NOMO-1 treated with DMSO at 0.1 percent for 48 hours (cell line): ENCODE results near the gene OLFML2A.

Experiments
- DNase-seq: peaks from one replicate; lab custom pipeline; 2025; ENCODE audit not compliant: unreplicated experiment; lab: John Stamatoyannopoulos, UW

The OLFML2A gene

DNA sequence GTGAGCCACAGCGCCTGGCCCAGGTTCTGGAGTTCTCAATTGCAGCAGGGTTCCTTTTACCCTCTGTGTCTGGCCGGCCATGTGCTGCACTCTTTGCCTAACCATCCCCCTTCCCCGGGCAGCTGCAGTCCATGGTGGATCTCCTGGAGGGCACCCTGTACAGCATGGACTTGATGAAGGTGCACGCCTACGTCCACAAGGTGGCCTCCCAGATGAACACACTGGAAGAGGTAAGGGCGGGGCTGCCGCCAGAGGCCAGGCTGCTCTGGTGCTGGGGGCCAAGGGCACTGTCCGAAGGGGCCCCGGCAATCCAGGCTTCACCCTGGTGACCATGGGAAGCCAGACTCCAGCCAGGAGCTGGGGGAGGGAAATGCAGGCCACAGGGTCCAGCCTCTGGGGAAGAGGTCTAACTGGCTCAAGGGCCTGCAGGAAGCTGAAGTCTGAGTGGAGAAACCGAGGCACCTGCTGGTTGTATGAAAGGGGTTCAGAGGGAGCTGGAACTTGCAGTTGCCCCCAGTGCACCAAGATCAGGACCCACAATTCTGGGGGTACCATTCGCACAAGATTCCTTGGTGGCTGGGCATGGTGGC is 18.1 kb downstream of the OLFML2A start:
- no peak for DNase-seq

DNA sequence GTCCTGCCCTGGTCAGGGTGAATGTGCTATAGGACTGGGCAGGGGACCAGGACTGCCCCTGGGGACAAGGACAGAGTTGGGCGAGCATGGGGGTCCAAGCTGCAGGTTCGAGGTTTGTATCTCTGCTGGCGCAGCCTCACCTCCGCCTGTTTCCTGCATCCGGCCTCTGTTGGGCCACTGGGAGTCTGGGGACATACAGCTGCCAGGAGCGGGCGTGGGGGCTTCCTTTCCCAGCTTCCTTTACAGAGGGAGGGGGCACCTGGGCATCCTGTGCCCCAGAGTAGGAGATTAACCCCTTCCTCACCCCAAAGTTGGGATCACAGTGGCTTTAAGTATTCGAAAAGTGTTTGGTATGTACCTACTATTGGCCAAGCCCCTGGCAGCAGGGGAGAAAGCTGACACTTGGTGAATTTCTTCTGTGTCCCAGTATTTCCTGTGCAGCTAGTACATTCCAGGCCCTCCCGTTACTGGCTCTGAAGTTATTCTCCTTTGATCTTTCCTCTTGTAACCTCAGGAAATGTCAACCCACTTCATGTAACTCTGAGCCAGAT is 19.0 kb downstream of the OLFML2A start:
- DNase-seq, result no peak

DNA sequence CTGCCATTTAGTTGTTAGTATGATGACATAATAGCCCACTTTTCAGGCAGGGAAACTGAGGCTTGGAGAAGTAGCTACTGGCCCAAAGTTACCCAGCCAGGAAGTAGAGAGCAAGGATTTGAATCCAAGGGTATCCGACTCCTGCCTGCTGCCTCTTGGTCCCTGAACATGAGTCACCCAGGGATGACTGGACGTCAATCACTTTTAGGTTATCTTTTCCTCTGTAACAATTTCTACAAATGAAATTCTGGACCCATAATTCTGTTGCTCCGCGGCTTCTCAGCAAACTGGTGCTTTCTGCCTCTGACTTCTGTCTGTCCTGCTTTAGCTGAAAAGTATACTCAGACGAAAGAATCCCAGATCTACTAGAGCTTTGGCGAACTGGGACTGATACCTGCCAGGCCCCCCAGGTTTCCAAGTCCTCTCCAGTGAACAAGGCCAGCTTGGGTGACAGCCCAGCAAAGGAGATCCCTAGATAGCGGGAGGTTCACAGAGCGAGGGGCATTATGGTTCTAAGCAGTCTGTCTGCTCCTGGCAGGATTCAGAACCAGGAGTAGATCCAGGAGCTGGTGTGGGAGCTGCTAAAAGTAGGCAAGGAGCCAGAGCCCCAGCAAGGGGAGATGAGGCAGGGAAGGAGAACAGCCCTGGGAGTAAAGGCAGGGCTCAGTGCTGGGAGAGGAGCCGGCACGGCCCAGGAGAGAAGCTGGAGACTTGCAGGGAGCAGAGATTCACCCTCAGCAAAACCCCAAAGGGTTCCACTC is 20.6 kb downstream of the OLFML2A start:
- DNase-seq, result no peak

DNA sequence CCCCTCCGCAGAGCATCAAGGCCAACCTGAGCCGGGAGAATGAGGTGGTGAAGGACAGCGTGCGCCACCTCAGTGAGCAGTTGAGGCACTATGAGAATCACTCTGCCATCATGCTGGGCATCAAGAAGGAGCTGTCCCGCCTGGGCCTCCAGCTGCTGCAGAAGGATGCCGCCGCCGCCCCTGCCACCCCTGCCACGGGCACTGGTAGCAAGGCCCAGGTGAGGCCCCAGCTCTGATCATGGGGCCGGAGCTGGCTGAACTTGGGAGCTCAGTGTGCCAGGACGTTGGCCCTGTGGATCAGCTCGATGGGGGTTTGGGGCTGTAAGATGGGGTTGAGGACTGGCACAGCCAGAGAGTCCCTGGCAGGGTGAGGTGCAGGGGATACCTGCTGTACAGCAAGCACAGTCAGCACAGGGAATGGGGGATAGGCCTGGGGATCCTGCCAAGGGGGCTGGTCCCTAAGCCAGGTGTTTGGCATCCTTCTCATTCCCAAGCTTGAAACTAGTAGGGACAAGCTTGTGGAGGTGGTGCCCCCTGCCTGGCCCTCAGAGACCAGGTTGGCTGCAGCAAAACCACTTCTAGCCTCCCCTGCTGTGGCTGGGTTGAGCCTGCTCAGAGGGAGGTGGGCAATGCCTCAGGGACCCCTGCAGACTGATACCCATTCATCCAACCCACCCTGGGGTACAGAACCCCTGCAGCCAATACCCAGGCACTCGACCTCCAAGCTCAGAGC is 22.5 kb downstream of the OLFML2A start:
- no peak for DNase-seq

DNA sequence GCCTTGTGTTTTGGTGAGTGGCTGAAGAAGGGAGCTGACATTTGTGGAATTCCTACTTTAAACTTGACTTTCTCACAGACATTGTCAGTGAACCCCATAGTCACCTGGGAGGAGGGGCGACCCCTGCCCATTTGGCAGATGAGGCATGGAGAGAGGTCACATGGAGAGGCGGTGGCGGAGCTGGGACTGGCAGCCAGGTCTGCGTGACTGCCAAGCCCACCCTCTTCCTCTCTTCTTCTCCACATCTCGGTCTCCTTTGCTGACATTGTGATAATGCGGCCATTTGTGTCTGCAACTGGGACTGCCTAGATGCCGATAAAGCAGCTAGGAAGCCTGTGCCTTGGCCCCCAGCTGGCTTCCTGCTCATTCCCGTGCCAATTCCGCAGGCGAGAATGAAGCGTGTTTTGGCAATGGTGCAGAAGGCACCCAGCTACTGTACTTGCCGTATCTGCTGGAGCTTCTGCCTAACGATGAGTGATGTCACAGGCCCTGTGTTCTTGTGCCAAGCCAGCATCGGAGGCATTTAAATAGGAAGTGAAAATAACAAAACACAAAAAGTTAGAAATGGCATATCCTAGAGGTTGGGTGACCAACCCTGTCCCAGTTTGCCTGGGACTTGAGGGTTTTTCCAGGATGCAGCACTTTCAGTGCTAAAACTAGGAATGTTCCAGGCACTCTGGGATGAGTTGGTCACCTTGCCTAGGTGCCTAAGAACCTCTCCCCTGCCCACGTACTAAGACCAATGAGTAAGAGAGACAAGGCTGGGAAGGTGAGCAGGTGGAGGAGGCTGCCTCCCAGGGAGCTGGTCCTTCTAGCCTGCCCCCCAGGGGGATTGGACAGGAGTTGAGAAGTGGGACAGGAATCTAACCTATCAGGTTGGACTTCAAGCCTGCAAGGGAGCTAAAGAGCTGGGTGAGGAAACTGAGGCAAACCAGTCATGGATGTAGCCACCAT is 23.6 kb downstream of the OLFML2A start:
- peak; percentile 84 for DNase-seq

DNA sequence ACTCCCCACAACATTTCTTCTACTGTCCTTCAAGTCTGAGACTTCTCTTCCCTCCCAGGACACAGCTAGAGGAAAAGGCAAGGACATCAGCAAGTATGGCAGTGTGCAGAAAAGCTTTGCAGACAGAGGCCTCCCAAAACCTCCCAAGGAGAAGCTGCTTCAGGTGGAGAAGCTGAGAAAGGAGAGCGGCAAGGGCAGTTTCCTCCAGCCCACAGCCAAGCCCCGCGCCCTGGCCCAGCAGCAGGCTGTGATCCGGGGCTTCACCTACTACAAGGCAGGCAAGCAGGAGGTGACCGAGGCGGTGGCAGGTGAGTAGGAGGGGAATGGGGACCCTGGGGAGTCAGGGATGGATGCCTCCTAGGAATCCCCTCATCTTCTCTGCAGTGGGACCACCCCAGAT is 24.4 kb downstream of the OLFML2A start:
- DNase-seq, result no peak

DNA sequence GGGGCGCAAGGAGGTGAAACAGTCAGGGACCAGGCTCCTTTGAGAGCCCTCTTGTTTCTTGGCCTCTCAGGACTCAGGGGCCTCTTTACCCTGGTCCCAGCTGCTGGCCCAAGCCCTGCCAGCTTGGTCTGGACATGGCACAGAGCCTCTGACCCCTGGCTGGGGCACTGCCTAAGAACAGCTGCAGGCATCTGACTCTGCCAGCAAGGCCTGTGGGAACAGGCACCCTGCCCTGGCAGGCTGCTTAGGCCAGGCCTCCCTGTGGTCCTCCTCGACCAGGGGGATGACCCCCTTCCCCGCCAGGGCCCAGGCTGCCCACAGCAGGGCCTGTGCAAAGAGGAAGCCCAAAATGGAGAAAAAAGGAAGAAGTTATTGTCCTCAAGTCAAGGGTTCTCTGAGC is 25.5 kb downstream of the OLFML2A start:
- DNase-seq, result no peak

DNA sequence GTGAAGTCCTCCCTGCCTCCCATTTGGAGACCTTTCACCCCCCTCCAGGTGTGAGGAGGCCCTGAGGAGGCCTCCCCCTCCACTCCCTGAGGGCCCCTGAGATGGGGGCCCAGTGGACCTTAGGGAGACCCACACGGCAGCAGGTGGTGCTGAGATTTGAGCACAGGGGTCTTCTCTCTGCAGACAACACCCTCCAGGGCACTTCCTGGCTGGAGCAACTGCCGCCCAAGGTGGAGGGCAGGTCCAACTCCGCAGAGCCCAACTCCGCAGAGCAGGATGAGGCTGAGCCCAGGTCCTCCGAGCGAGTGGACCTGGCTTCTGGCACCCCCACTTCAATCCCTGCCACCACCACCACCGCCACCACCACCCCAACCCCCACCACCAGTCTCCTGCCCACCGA is 27.0 kb downstream of the OLFML2A start:
- no peak for DNase-seq

DNA sequence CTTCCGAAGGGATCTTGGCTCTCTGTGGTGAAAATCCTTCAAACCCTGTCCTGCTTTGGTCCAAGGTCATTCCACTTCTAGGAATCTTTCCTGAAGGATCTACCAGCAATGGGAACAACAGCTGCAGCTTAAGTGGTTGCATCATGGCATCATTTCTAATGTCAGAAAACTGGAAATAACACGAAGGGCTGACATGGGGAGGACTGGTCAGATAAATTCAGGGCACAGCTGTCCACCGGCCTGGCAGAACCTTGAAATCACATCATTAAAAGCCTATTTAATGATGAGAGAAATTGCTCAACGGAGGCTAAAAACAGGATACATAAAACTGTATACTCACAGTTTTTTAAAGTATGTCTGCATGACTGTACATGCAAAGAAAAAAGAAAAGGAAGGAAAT is 28.3 kb downstream of the OLFML2A start:
- DNase-seq, result no peak

DNA sequence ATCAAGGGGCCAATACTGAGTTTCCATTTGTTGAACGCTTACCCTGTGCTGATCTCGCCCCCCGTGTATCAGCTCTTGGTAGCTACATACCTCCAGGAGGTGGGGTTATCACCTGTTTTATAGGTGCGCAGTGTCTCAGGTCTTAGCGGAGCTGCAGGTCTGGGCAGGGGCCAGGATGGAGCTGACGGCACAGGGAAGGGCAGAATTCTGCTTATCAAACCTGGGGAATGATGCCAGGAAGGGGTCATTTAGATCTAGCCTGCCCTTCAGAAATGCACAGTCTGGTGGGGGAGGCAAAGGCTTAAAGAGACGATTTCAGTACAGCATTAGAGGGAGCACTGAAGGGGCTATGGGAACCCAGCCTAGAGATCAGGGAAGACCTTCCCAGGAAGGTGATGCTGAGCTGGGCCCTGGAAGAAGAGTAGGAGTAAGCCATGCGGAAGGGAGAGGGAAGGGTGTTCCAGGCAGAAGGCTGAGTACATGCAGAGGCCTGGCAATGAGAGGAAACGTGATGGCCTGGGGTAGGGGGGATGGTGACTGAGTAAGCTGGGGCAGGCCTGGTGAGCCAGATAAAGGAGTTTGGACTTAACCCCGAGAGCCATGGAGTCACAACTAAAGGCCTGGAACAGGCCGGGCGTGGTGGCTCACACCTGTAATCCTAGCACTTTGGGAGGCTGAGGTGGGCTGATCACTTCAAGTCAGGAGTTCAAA is 31.5 kb downstream of the OLFML2A start:
- no peak for DNase-seq

DNA sequence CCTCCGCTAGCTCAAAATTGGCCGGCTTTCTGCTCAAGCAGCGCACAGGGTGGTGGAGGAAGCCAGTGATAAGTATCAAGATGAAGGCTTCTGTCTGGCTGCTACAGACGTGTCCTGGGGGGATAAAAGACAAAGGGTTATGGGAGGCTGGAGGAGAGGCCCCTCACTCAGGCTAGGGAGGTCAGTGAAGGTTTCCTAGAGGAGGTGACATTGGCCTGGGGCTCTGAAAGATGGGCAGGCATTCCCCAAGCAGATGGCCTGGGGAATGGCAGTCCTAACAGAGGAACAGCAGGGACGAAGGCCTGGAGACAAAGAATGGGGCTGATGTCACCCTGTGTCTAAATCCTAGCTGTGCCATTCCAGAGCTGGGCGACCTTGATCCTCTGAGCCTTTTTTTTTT is 32.3 kb downstream of the OLFML2A start:
- DNase-seq, result no peak

DNA sequence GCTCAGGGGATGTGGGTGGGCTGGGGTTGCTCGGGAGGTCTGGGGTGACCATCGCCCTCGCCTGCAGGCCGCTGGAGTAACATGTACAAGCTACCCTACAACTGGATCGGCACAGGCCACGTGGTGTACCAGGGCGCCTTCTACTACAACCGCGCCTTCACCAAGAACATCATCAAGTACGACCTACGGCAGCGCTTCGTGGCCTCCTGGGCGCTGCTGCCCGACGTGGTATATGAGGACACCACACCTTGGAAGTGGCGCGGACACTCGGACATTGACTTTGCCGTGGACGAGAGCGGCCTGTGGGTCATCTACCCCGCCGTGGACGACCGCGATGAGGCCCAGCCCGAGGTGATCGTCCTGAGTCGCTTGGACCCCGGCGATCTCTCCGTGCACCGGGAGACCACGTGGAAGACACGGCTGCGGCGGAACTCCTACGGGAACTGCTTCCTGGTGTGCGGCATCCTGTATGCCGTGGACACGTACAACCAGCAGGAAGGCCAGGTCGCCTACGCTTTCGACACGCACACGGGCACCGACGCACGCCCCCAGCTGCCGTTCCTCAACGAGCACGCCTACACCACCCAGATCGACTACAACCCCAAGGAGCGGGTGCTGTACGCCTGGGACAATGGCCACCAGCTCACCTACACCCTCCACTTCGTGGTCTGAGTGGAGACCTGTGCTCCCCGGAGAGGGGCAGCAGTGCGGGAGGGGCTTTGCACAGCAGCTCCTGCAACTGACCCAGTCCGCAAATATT is 33.0 kb downstream of the OLFML2A start:
- DNase-seq, result no peak

DNA sequence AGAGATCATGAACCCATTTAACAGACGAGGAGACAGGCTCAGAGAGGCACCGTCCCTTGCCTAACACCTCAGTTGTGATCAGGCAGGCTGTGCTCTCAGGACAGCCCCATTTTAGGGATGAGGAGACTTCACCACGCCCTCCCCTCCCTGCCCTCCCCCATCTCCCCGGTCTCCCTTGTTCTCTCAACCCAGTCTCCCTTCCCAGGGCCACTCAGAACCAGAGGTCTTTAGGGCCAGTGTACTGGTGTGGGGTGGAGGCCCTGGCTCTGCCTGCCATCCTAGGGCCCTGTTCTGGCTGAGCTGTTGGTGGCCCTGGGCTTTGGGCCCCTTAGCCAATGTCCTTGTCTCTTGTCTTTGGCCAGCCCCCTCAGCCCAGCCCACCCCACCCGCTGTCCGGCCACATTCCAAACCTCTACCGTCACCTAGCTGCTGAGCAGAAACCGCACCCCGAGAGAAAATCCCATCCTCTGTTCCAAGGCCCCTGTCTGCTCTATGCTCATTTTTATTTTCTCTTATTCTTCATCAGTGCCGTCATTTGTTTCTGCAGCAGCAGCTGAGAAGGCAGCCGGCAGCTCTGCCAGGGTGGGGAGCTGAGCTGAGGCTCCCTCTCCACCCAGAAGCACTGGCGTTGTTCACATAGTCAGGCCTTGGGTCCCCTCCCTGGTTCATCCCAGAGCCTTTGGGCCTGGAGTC is 33.9 kb downstream of the OLFML2A start:
- DNase-seq, result no peak

DNA sequence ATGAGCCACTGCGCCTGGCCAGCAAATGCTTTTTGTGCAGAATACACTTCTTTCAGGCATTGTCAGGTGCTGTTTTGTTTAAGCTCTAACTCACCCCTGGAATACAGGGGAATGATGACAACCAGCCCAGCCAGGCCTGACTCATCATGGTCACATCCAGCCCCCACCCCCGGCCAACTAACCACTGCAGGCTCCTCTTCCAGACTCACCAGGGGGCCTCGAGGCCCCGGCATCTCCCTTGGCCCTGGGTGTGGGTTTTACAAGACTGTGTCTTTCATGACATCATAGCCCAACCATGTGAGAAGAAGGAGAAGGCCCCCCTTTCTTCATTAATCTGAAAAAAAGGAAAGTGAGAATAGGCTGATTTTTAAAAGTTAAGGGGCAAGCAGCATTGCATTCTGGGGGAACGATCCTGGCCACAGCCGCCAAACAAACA is 35.5 kb downstream of the OLFML2A start:
- DNase-seq, result no peak

DNA sequence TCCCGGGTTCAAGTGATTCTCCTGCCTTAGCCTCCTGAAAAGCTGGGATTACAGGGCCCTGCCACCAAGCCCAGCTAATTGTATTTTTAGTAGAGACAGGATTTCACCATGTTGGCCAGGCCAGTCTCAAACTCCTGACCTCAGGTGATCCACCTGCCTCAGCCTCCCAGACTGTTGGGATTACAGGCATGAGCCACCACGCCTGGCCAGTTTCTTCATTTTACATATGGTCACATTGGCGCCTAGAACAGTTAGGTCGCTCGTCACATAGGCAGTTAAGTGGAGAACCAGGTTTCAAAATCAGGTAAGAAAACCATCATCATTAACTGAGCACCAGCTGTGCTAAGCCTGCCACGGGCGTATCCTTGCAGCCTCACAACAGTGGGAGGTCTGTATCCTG is 36.1 kb downstream of the OLFML2A start:
- no peak for DNase-seq

DNA sequence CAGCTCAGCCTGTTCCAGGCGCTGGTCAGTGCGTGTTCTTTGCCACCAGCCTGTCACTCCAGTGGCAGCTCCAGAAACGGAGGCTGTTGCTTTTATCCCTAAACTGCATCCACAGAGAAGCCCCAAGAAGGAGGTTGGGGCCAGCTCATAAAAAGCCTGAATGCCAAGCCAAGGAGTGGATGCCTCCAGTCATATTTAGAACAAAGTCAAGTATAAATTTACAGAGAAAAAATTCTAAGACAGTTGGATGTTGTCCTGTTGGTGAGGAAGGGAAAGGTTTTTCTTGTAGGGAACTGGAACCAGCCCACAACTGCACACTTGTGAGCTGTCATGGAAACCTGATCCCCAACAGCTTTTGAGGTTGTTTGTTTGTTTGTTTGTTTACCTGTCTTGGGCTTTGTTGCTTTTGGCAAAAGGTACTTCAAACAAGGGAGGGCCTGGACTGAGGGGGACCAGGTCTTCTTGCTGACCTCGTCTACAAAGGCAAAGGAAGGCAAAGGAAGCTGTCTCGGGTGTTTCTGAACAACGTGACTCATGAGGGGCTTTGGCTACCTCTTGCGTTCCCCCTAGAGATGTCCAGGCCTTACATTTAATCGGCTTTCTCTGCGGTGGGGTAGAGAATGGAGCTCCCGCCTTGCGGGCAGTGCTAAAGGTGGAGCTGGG is 36.7 kb downstream of the OLFML2A start:
- DNase-seq, result no peak

DNA sequence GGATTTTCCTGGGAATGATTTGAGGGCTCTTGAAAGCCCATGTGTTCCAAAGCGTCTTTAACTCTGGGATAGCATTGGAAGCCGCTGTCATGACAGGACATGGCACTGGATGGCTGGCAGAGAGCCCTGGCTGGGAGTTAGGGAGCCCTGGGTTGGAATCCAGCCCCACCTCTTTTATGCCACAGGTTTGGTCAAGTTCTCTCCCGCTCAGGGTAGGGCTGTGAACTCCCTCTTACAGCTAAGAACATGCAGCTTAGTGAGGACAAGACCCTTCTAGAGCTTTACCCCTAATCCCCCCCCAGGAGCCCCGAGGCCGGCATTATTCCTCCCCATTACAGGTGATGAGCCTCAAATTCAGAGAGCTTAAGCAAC is 37.2 kb downstream of the OLFML2A start:
- no peak for DNase-seq

DNA sequence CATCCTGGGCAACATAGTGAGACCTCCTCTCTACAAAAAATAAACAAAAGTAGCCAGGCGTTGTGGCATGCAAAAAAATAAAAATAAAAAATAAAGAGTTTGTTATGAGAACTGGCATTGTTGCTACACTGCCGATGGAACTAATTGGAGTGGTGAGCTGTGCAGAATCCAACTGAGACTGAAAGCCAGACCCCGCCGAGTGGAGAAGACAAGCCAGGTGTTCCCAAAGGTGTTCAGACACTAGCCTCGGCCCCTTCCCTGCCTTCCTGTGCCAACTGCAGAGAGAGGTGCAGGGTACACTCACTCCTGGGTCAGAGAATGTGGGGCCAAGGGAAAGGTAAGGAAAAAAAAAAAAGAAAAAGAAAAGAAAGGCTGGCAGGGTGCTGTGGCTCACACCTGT is 38.7 kb downstream of the OLFML2A start:
- no peak for DNase-seq
